Epithelial cell of prostate (primary cell): ENCODE measurements around the gene ZNF552.
"Not testable (repeated sequence)": the region's sequence is repeated elsewhere in the genome, so short reads cannot be mapped to it uniquely, and the experiment has no call there.

Source experiments
- DNase-seq: peaks from one replicate; pipeline ENCODE4 v3.0.0-alpha.2; 2011; ENCODE audit warnings: low read depth, low spot score
- H3K27ac ChIP-seq: fragments of 450-650 bp; 2 replicates; pipeline ENCODE4 v1.5.1; 2017; ENCODE audit warnings: mild to moderate bottlenecking

The ZNF552 gene

DNA sequence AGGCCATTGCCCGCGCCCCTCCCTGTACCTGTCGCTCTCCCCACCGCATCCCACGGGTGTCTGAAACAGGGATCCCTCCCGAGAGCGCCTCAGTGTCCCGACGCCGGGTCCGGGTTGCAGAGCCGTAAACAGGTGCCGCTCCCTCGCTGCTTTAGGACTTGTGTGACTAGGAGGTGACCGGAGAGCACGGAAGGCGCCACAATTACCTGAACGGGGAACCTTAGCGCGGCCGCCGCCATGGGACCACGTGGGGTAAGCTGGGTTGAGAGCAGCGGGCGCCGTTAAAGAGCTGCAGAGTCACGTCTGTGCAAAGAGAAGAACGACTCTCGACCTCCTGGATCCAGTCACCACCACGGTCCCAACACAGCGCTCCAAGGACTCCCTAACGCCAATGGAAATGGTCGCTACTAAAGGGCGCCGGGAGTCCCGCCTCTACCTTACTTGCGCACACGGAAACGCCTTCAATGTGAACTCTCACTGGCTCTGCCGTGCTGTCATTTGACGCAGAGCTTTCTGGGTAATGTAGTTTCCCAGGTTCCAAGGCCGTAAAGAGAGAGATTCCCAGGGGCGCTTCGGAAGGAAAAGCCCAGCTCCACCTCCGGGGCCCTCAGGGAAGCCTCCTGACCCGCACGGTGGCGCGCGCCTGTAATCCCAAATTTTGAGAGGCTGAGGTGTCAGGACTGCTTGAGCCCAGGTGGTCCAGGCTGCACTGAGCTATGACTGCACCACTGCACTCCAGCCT is at the start of gene ZNF552:
Gene ZNF552 (minus strand): TSS at position 409 of the 742 bp plus-strand sequence. CDS start 170 bp downstream, at position 239.
- peak; percentile 64 for DNase-seq
- H3K27ac ChIP-seq: peak within 1 kb of the TSS; percentile 65

DNA sequence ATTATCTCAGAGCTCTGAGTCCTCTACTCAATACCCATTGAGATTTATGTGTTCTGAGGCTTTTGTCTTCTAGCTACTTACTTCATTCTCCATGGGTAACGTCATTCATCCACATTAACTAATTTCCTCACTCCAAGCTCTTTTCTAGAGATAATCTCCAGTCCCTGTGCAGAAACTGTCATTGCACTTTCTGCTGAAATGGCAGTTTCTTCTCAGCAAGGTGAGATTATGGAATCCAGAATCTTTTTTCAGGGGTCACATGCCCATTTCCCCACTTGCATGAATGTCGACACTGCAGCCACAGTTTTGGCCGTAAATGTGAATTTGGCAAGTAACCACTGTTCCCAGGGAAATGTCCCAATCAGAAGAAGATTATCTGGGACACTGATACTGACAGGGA is 47.6 kb upstream of the ZNF552 start:
- DNase-seq, H3K27ac ChIP-seq: not testable (repeated sequence)

DNA sequence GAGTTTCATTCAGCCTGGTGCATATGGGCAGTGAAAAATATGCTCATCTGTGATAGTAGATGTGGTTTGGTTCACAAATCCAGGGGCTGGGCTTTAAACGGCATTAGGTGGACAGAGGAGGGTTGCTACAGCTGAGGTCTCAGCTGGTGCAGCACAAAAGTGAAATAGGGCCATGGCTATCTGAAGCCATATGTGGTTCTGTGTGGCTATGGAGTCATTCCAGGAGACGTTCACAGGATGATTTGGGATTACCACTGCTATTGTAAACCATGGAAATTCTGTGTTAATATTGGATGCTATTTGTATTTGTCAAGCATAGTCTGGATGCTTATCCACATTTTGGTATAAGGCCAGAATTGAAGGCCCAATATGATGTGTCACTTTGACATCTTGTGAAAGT is 39.4 kb upstream of the ZNF552 start:
- not testable (repeated sequence) for DNase-seq, H3K27ac ChIP-seq

DNA sequence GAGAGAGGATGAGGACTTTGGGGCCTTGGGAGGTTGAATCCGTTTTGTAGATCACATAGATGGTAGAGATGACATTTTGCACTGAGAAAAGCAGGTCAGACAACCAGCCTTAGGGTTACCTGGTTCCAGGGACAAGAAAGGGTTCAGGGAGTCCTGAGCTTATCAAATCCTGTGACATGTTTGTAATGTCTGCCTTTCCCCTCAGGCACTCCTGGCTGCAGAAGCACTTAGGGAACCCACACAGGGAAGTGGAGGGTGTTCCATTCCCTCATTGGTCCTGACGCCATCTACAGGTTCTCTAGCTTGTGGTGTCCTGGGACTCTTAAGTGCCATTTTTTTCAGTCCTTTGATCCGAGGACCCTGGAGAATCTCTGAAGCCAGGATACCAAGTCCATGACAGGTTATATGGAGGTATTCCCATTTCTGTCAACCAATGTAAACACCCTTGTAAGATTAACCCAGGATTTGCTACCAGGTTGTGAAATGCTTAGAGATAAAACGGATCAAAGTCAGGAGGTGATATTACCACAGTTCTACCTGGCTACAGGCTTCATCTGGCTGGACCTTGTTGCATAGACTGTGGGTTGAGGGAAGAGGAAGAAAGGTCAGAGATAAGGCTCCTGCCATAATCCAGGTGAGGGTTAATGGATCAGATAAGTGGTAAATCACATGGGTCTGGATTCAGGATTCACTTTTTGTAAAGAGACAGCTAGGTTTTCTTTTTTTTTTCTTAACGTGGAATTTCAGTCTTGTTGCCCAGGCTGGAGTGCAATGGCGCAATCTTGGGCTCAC is 37.3 kb upstream of the ZNF552 start:
- not testable (repeated sequence) for DNase-seq, H3K27ac ChIP-seq

DNA sequence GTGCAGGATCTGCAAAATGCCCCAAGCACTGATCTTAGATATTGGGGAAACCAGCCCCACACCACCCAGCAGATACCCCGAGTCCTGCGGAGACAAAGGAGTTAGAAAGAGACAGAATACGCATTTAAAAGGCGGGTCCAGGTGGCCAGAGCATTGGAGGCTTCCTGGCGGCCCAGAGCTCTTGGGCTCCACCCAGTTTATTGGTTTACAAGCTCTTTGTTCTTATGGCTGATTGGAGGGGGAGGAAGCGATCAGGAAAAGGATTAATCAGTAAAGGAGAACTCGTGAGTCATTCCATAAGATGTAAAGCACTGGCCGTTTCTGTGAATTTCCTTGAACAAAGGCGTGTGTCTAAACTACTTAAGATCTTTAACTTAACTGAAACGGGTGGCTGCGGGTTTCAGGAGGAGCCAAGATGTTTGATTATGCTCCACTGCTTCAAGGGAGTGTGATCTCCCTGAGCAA is 35.9 kb upstream of the ZNF552 start:
- peak overlapping the region; percentile 82 for H3K27ac ChIP-seq
- DNase-seq: peak; percentile 41

DNA sequence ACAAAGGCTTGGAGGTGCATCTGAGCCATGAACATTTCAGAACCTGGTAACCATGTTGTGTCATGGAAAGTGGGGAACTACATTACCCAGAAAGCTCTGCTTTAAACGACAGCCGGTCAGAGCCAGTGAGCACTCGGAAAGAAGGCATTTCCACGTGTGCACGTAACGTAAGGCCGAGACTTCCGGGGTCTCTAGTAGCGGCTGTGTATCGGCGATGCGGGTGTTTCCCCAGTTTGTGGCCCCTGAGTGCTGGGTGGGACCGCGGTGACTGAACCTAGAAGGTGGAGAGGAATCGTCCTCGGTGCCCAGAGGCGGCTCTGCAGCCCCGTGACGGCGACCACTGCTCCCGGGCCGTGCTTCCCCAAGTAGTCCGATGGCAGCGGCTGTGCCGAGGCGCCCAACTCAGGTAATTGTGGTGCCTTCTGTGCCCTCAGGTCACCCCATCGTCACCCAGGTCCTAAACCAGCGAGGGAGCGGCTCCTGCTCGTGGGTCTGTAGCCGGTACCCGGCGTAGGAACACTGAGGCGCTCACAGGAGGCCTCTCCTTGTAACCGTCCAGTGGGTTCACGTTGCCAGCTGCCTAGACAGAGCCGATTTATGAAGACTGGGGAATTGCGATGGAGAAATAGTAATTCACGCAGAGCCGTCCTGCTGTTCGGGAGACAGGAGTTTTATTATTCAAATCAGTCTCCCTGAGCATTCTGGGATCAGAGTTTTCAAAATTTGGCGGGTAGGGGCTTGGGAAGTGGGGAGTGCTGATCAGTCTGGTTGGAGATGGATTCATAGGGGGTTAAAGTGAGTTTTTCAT is 35.2 kb upstream of the ZNF552 start, which contains the start of gene ZNF587:
Gene ZNF587 (plus strand): TSS at position 194 of the 808 bp plus-strand sequence. CDS start 180 bp downstream, at position 374.
- DNase-seq: peak; percentile 40
- H3K27ac ChIP-seq: peak within 1 kb of the TSS; percentile 82

DNA sequence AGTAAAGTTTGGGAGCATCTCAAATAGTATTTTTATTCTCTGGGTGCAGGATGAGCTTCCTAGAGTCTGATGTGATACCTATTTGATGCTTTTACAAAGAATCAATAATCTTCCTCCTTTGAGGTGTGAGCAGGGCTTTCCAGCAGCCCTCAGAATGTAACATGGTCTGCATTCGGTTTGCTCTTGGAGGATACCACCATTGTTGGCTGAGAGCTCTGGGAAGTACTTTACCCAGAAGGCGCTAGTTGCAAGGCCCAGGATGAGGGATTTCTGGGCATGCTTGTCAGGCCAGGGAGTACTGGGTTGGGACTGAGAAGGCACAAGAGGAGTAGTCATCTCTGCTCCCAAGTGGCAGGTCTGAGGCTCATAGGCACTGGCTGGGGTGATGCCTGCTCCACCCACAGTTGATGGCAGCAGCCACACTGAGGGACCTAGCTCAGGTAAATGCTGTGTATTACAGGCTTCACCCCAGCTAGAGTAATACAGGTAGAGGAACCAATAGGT is 34.5 kb upstream of the ZNF552 start:
- H3K27ac ChIP-seq: peak overlapping the region; percentile 82
- not testable (repeated sequence) for DNase-seq

- not testable (repeated sequence) for H3K27ac ChIP-seq
These were observed 32.5 kb upstream of the ZNF552 start for GRCh38 chr19:57847164-57847563.

DNA sequence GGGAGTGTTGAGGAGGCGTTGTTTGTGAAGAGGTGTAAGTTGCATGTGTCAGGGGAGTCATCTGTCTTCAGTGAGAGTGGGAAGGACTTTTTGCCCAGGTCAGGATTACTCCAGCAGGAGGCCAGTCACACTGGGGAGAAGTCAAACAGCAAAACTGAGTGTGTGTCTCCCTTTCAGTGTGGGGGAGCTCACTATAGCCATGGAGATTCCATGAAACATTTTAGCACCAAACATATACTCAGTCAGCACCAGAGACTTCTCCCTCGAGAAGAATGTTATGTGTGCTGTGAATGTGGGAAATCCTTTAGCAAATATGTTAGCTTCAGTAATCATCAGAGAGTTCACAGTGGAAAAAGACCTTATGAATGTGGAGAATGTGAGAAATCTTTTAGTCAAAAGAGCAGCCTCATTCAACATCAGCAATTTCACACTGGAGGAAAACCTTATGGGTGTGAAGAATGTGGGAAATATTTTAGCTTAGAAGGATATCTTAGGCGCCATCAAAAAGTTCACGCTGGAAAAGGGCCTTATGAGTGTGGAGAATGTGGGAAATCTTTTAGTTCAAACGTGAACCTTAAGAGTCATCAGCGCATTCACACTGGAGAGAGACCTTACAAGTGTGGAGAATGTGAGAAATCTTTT is 26.5 kb upstream of the ZNF552 start:
- DNase-seq: no peak
- no peak overlapping the region for H3K27ac ChIP-seq

More at GRCh38 chr19:57847164-57847563, 32.5 kb upstream of the ZNF552 start:
- DNase-seq: not testable (repeated sequence)

GRCh38 chr19:57838622-57839191 is 24.0 kb upstream of the ZNF552 start:
- DNase-seq, H3K27ac ChIP-seq: not testable (repeated sequence)

- not testable (repeated sequence) for H3K27ac ChIP-seq, DNase-seq
These were observed 22.3 kb upstream of the ZNF552 start for GRCh38 chr19:57836991-57837390.

- no peak for DNase-seq
- H3K27ac ChIP-seq: peak within 1 kb of the TSS; percentile 46
These were observed 15.4 kb upstream of the ZNF552 start, which contains the start of gene ZNF587B for GRCh38 chr19:57830071-57830602. Gene ZNF587B (plus strand): TSS chr19:57830299. CDS start chr19:57830529, 230 bp downstream.

DNA sequence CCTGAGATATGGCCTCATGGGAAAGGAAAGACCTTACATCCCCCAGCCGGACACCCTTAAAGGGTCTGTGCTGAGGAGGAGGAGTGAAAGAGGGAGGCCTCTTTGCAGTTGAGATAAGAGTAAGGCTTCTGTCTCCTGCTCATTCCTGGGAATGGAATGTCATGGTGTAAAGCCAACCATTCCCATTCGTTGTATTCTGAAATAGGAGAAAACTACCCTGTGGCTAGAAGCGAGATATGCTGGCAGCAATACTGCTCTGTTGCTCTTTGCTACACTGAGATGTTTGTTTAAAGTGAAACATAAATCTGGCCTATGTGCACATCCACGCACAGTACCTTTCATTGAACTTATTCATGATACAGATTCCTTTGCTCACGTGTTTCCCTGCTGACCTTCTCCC is 14.6 kb upstream of the ZNF552 start:
- no peak for DNase-seq

DNA sequence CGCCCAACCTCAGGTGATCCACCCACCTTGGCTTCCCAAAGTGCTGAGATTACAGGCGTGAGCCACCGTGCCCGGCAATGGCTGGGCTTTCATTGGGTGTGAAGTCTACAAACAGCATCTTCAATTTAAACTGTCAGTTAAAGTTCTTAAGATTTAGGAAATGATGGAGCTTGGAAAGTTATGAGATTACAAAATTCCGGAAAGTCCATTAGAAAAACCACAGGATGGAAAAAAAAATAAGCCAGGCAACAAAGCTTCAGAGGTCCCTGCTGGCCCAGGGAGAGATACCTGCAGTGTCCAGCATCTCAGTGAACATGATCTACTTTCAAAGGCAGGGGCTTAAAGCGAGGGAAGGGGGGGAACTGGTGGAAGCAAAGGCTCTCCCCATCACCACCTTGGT is 10.8 kb upstream of the ZNF552 start:
- H3K27ac ChIP-seq: no peak overlapping the region
- DNase-seq: no peak

More for the DNA sequence above, 14.6 kb upstream of the ZNF552 start:
- peak overlapping the region; percentile 46 for H3K27ac ChIP-seq

GRCh38 chr19:57823608-57824007 is 8.9 kb upstream of the ZNF552 start:
- not testable (repeated sequence) for DNase-seq, H3K27ac ChIP-seq

- H3K27ac ChIP-seq, DNase-seq: not testable (repeated sequence)
These were observed 8.4 kb upstream of the ZNF552 start for GRCh38 chr19:57823155-57823554.

GRCh38 chr19:57821501-57821900 is 6.8 kb upstream of the ZNF552 start:
- not testable (repeated sequence) for H3K27ac ChIP-seq, DNase-seq

DNA sequence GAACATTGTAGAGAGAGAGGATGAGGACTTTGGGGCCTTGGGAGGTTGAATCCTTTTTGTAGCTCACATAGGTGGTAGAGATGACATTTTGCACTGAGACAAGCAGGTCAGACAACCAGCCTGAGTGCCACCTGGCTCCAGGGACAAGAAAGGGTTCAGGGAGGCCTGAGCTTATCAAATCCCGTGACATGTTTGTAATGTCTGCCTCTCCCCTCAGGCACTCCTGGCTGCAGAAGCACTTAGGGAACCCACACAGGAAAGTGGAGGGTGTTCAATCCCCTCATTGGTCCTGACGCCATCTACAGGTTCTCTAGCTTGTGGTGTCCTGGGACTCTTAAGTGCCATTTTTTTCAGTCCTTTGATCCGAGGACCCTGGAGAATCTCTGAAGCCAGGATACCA is 6.4 kb upstream of the ZNF552 start:
- not testable (repeated sequence) for H3K27ac ChIP-seq, DNase-seq

- H3K27ac ChIP-seq: no peak overlapping the region
- DNase-seq: no peak
These were observed 5.9 kb upstream of the ZNF552 start for GRCh38 chr19:57820599-57820998.
